Nephron progenitor cell (in vitro differentiated cells): ENCODE data around the gene CFL2.
A peak's percentile ranks its signal among the peaks of the same experiment; 100 is the strongest.

Experiments
- DNase-seq: peaks from one replicate; pipeline ENCODE4 v3.0.0; 2021
- H3K27ac Mint-ChIP-seq: 2 replicates; pipeline ENCODE4 v1.8.0; 2021; ENCODE audit warnings: mild to moderate bottlenecking, moderate library complexity, mixed read lengths
- H3K27me3 Mint-ChIP-seq: 2 replicates; pipeline ENCODE4 v1.8.0; 2021; ENCODE audit warnings: mild to moderate bottlenecking, low read depth, mixed read lengths; ENCODE audit not compliant: poor library complexity
- H3K36me3 Mint-ChIP-seq: 2 replicates; pipeline ENCODE4 v1.8.0; 2021; ENCODE audit warnings: low read depth, mixed read lengths
- H3K4me1 Mint-ChIP-seq: 2 replicates; pipeline ENCODE4 v1.8.0; 2021; ENCODE audit warnings: mixed read lengths
- H3K4me3 Mint-ChIP-seq: 2 replicates; pipeline ENCODE4 v1.8.0; 2021; ENCODE audit warnings: mild to moderate bottlenecking, moderate library complexity, mixed read lengths
- H3K9me3 Mint-ChIP-seq: 2 replicates; pipeline ENCODE4 v1.8.0; 2021; ENCODE audit warnings: mild to moderate bottlenecking, moderate library complexity, mixed read lengths
- TF ChIP-seq, protein P1 (sequence below): fragments of 200-600 bp; sonication (generic); IDR thresholded peaks from 2 replicates; pipeline ENCODE4 v1.5.0; 2021; ENCODE audit warnings: antibody characterized with exemption

Gene CFL2

DNA sequence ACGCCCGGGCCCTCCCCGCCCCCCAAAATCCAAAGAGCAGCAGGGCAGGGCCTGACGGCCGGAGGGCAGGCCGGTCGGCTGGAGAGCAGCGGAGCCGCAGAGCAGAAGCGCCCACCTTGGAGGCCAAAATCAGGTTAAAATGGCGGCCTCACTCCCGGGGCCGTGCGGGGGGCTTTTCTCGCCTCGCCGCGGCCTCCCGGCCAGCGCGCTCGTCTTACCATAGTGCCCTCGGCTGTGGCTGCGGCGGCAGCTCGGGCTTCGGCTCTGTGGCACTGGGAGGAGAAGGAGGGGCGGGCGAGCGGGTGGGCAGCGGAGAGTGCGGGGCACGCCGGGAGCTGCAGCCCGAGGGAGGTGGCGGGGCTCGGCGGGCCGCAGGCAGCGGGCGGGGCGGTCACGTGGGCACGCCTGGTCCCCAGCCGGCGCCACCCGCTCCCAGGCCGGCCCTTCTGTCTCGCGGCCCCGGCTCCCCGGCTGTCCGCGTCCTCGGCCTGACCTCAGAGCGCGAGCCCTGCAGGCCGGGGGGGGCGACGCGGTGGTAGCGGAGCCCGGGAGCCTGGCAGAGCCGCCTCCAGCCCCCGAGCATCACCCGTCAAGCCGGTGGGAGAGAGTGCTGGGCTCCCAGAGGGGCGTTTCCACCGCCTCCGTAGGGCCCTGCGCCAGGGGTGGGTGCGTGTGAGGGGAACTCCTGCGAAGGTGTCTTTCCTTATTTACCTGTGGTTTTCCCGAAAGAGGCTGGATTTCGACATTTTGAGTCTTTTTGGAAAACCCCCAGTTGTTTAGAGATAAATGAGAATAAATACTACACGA lies at the start of gene CFL2:
Gene CFL2, minus strand, starts transcription at position 274 of the 807 bp plus-strand sequence. Its CDS starts 53 bp downstream, at position 221.
- Mint-ChIP-seq H3K36me3 (no peaks in the 10 kb centered on the region), H3K27me3 (peaks cover 7% of the 10 kb centered on the region), H3K9me3 (no peaks in the 10 kb centered on the region), H3K4me3 (peak within 1 kb of the TSS; percentile 88), H3K27ac (peak within 1 kb of the TSS; percentile 16), H3K4me1 (peaks cover 27% of the 10 kb centered on the region)
- peak; percentile 88 for DNase-seq
- TF ChIP-seq, protein P1, sequence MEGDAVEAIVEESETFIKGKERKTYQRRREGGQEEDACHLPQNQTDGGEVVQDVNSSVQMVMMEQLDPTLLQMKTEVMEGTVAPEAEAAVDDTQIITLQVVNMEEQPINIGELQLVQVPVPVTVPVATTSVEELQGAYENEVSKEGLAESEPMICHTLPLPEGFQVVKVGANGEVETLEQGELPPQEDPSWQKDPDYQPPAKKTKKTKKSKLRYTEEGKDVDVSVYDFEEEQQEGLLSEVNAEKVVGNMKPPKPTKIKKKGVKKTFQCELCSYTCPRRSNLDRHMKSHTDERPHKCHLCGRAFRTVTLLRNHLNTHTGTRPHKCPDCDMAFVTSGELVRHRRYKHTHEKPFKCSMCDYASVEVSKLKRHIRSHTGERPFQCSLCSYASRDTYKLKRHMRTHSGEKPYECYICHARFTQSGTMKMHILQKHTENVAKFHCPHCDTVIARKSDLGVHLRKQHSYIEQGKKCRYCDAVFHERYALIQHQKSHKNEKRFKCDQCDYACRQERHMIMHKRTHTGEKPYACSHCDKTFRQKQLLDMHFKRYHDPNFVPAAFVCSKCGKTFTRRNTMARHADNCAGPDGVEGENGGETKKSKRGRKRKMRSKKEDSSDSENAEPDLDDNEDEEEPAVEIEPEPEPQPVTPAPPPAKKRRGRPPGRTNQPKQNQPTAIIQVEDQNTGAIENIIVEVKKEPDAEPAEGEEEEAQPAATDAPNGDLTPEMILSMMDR, result no peak

DNA sequence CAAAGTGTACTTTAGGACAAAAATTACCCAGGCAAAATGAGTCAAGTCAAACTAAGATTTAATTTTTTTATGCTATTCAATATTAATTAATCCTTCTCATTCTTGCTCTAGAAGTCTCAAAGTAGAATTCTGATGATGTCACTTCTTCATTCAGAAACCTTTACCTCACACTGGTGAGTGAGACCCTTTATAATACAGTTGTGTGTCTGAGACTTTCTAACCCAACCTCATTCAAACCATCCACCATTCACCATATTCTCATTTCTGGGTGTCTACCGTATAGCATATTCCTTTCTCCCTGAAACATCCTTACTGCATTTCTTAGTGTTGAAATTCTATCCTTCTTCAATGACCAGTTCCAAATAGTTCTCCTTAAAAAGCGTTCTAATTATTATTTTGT lies 40.8 kb upstream of the CFL2 start:
- H3K27me3 Mint-ChIP-seq, result no peaks in the 10 kb centered on the region
- no peak for DNase-seq
- TF ChIP-seq, protein P1, result no peak
- H3K4me3 Mint-ChIP-seq, result no peak overlapping the region
- H3K27ac Mint-ChIP-seq, result no peak overlapping the region
- no peaks in the 10 kb centered on the region for H3K9me3 Mint-ChIP-seq
- no peaks in the 10 kb centered on the region for H3K4me1 Mint-ChIP-seq
- H3K36me3 Mint-ChIP-seq, result peaks cover 42% of the 10 kb centered on the region

DNA sequence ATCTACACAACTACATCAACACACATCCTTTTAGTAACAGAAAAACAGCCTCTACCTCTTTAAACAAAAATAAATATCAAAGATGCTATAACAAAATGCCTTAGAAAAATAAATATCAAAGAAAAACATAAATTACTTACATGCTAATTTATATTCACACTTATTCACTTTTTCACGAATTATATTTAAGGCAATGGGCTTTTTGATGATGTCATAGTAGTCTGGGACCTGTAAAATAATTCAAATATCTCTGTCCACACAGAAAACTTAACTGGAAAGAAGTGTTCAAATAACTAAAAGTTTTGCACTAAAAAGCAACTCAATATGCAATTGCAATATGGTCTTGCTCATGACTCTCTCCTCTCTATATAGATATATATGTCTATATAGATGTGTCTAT lies 40.3 kb upstream of the CFL2 start:
- no peaks in the 10 kb centered on the region for H3K4me1 Mint-ChIP-seq
- no peak for DNase-seq

DNA sequence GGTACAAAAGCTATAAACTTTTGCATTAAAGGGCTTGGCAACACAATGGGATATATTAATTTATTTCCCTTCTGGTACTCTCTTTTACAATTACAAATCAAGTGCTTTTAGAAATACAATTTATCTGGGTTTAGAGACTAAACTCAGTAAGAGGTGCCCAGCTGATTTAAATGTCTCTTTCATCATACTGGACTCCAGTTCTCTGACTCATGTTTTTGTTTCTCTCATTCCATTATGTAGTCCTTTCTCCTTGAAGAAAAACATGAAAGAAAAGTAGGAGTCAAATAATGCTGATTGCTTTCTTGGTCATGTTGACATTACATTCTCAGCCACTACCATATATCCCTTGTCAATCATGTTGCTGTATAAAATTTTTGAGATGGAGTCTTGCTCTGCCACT lies 36.3 kb upstream of the CFL2 start:
- Mint-ChIP-seq H3K4me3 (no peak overlapping the region), H3K27me3 (no peaks in the 10 kb centered on the region), H3K27ac (no peak overlapping the region), H3K9me3 (no peaks in the 10 kb centered on the region), H3K4me1 (no peaks in the 10 kb centered on the region), H3K36me3 (peaks cover 21% of the 10 kb centered on the region)
- TF ChIP-seq, protein P1, result no peak
- no peak for DNase-seq

More for the DNA sequence above, 40.3 kb upstream of the CFL2 start:
- Mint-ChIP-seq H3K27me3 (no peaks in the 10 kb centered on the region), H3K4me3 (no peak overlapping the region), H3K36me3 (peaks cover 36% of the 10 kb centered on the region), H3K9me3 (no peaks in the 10 kb centered on the region), H3K27ac (no peak overlapping the region)
- TF ChIP-seq, protein P1, result no peak

DNA sequence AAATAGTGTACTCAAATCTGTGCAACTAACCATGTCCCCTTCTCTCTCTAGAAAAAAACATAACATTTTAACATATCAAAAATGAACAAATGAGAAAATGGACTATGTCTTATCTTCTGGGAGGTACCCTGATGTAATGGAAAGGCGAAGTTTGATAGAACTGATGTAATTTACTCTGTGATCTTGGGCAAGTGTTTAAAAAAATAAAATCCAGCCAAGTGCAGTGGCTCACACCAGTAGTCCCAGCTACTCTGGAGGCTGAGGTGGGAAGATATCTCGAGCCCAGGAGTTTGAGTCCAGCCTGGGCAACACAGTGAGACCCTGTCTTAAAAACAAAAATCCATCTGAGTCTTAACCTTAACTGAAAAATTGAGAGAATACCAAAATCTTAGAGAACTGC lies 35.8 kb upstream of the CFL2 start:
- H3K27me3 Mint-ChIP-seq, result no peaks in the 10 kb centered on the region
- peaks cover 17% of the 10 kb centered on the region for H3K36me3 Mint-ChIP-seq
- no peak overlapping the region for H3K4me3 Mint-ChIP-seq
- H3K9me3 Mint-ChIP-seq, result no peaks in the 10 kb centered on the region
- TF ChIP-seq, protein P1, result no peak
- no peak for DNase-seq
- H3K4me1 Mint-ChIP-seq, result no peaks in the 10 kb centered on the region
- H3K27ac Mint-ChIP-seq, result peak overlapping the region; percentile 82

DNA sequence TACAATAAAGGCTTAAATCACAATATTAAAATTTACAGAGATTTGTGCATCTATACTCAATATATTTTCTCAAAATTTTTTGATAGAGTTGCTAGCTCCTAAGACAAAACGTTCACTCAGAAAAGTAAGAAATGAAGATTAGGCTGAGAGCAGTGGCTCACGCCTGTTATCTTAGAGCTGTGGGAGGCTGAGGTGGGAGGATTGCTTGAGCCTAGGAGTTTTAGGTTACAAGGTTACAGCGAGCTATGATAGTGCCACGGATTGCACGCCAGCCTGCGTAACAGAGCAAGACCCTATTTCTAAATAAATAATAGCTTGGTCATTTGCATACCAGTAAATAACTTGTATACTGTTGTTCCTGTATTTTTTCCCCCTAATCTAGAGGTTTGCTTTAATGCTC lies 35.0 kb upstream of the CFL2 start:
- no peak overlapping the region for H3K4me3 Mint-ChIP-seq
- H3K9me3 Mint-ChIP-seq, result no peaks in the 10 kb centered on the region
- DNase-seq, result no peak
- H3K27ac Mint-ChIP-seq, result no peak overlapping the region
- H3K36me3 Mint-ChIP-seq, result peaks cover 9% of the 10 kb centered on the region
- H3K4me1 Mint-ChIP-seq, result no peaks in the 10 kb centered on the region
- no peaks in the 10 kb centered on the region for H3K27me3 Mint-ChIP-seq
- TF ChIP-seq, protein P1, result no peak
